Ovary (tissue), 9 donors: ENCODE measurements around the gene ARF6. TPM values are rescaled to one million over a fixed set of nuclear protein-coding genes. Genes with fewer than 3 reads are reported as not detected.

Experiments used
- DNase-seq, 5 donors: peaks; one replicate each; pipeline ENCODE4 v3.0.0-alpha.2; 2019 to 2020
- H3K27ac ChIP-seq, 2 donors: fragments of 200-600 bp; one replicate each; pipeline versions ENCODE4 v1.5.1 to v1.8.0; 2019 to 2022
- H3K27me3 ChIP-seq: fragments of 200-600 bp; one replicate; pipeline ENCODE4 v1.8.0; 2022
- H3K36me3 ChIP-seq: fragments of 200-600 bp; sonication (generic); one replicate; pipeline ENCODE4 v1.5.1; 2019
- H3K4me1 ChIP-seq: one replicate; pipeline ENCODE4 v1.8.1; 2013; ENCODE audit warnings: mild to moderate bottlenecking, moderate library complexity; ENCODE audit not compliant: insufficient read depth
- H3K4me3 ChIP-seq: fragments of 200-600 bp; sonication (generic); one replicate; pipeline ENCODE4 v1.5.1; 2017
- H3K9me3 ChIP-seq, 2 donors: fragments of 200-600 bp in 1 of 2; sonication (generic) in 1 of 2; one replicate each; pipeline versions ENCODE4 v1.5.1 to v1.8.1; 2013 to 2019; ENCODE audit warnings: mild to moderate bottlenecking in 1 of 2, moderate library complexity in 1 of 2
- CTCF ChIP-seq, 3 donors: fragments of 450-650 bp in 2 of 3; fragments of 200-600 bp in 1 of 3; IDR thresholded peaks; one replicate each; pipeline versions ENCODE4 v1.5.1 to v1.8.0; 2016 to 2022; ENCODE audit warnings: antibody characterized with exemption in 3 of 3, mild to moderate bottlenecking in 1 of 3
- EP300 ChIP-seq: sonication (generic); formaldehyde crosslinking; IDR thresholded peaks from one replicate; pipeline ENCODE4 v1.6.1; 2017; ENCODE audit warnings: antibody characterized with exemption
- POLR2A ChIP-seq: fragments of 450-650 bp; IDR thresholded peaks from one replicate; pipeline ENCODE4 v1.6.1; 2017; ENCODE audit warnings: antibody characterized with exemption, mild to moderate bottlenecking, moderate library complexity
- WGBS, 3 donors: extraction: QIAGEN DNeasy Blood & Tissue Kit in 1 of 3; methylation state at CpG; one replicate each; pipeline versions ENCODE4 v1.1.5 to v1.1.7; 2013 to 2017; 5-methylcytosine and 5-hydroxymethylcytosine counted together
- intact Hi-C, 4 donors: fragments of 100-400 bp; cut with DNase I; formaldehyde crosslinking; loops; one replicate each; pipeline versions ENCODE4 v1.11.0 to v1.15.1; 2022 to 2023
- polyA plus RNA-seq, 2 donors: library from polyadenylated mRNA; stranded (reverse); fragments of 200-250 nt in 1 of 2; fragments of 350-450 nt in 1 of 2; fragmentation: Illumina TruSeq in 1 of 2; extraction: RNeasy Lipid Tissue Mini Kit (QIAGEN cat#74804) in 1 of 2; gene quantifications; one replicate each; pipeline ENCODE4 v1.2.3, GENCODE V29; 2013 to 2014
- small RNA-seq: library from RNA; depleted of rRNA; stranded (forward); fragments of <200 nt; gene quantifications from one replicate; pipeline ENCODE3, GENCODE V24; 2016
- total RNA-seq, 7 donors: library from RNA; depleted of rRNA in 2 of 7; stranded (reverse); fragments of >200 nt in 2 of 7; fragmentation: NEBNext Ultra II Directional in 3 of 7; extraction: Animal tissue kit (Norgen Biotek cat#: 25700) in 3 of 7; gene quantifications; one replicate each; pipeline versions ENCODE4 v1.1.0 to v1.2.4, GENCODE V29; 2016 to 2023
- donor health status: DM: no; HTN: no; CAD: no; lungs with moderate emphysema.
- donor health status: DM: no; HTN: no; CAD: no.
- donor health status: Bipolar disorder and iron deficiency.
- donor health status: DM: yes; HTN: yes; CAD: no.
- donor health status: DM: no; HTN: no; CAD: no.
- donor health status: DM: yes; HTN: yes; CAD: no.

ARF6 gene
- total and polyA plus RNA-seq, 9 donors: 19.8 to 39.7 (median 34.1) TPM

- 88 to 94% (median 94%) methylated on average over 8 of the region's 8 CpGs for WGBS, 3 donors
- Histone ChIP-seq H3K4me3 (no peak overlapping the region), H3K4me1 (no peaks in the 10 kb centered on the region), H3K9me3 (no peaks in the 10 kb centered on the region), H3K27ac (no peak overlapping the region), H3K36me3 (no peaks in the 10 kb centered on the region), H3K27me3 (no peaks in the 10 kb centered on the region)
- DNase-seq: no peak
- intact Hi-C loops: no loop called here
- TF ChIP-seq EP300 (no peak), CTCF (IDR thresholded peaks at IDR 0.05) (no peak), POLR2A (no peak)
These were observed 52.8 kb downstream of the ARF6 start for GRCh38 chr14:49945448-49946319.

Small RNA genes lying within 50 kb of the gene (small RNA-seq; reads per million reads assigned to genes)
- gene RF00017 (not detected), gene RN7SL2 (1.1 reads per million, percentile 60 among the genes with 10 or more reads in this experiment), gene RN7SL3 (not detected), gene RNU6-189P (not detected)

Other genes with a start within 250 kb of the ARF6 start
- gene POLE2, start 204.9 kb upstream of the ARF6 start, total RNA-seq: 1 to 10 TPM; 1.6 to 5.0 (median 2.5) TPM
- 1 to 10 TPM; 1.6 to 2.5 TPM for gene POLE2, start 204.9 kb upstream of the ARF6 start, polyA plus RNA-seq
- gene KLHDC1, start 200.0 kb upstream of the ARF6 start, total RNA-seq: 10 to 100 TPM in 6 of 7 donors, 1 to 10 TPM in 1; 8.6 to 22.9 (median 19.3) TPM
- gene KLHDC1, start 200.0 kb upstream of the ARF6 start, polyA plus RNA-seq: 1 to 10 TPM; 6.7 to 8.3 TPM
- 10 to 100 TPM; 49.4 to 84.1 (median 70.1) TPM for gene KLHDC2, start 124.9 kb upstream of the ARF6 start, total RNA-seq
- 10 to 100 TPM; 66.6 to 89.7 TPM for gene KLHDC2, start 124.9 kb upstream of the ARF6 start, polyA plus RNA-seq
- 10 to 100 TPM; 46.9 to 98.9 (median 72.1) TPM for gene NEMF, start 40.3 kb upstream of the ARF6 start, total RNA-seq
- gene NEMF, start 40.3 kb upstream of the ARF6 start, polyA plus RNA-seq: 10 to 100 TPM; 20.9 to 46.2 TPM
- gene VCPKMT, start 223.5 kb downstream of the ARF6 start, total RNA-seq: 1 to 10 TPM; 5.1 to 7.8 (median 6.4) TPM
- 1 to 10 TPM; 5.8 TPM for gene VCPKMT, start 223.5 kb downstream of the ARF6 start, polyA plus RNA-seq